ENCODE measurements around the gene HOPX.
"Not testable (repeated sequence)": the region's sequence is repeated elsewhere in the genome, so short reads cannot be mapped to it uniquely, and the experiment has no call there.

The HOPX gene

GRCh38 chr4:56653461-56654237 is 27.4 kb downstream of the HOPX start:
- H3K4me3 ChIP-seq (ENCODE audit: low read length): no peak overlapping the region
- TF ChIP-seq ZNF274 (IDR thresholded peaks at IDR 0.05; ENCODE audit: low read depth, low read length): no peak

DNA sequence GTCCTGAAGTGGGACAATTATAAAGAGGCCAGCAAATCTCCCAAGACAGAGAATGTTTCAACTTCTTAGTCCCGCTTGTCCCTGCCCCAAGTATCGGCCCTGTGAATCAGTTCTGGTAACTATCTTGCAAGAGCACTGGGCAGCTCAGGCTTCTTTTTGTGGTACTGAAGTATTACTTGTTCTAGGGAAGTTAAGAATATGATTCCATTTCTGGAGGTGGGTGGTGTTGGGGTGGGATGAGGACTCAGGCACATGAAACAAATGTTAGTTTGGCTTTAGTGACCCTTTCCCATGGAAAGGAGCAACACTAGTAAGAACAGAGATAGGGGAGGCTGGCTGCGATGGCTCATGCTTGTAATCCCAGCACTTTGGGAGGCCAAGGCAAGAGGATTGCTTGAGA is 28.9 kb downstream of the HOPX start:
- H3K4me3 ChIP-seq (ENCODE audit: low read length): no peak overlapping the region
- no peak for TF ChIP-seq ZNF274 (IDR thresholded peaks at IDR 0.05; ENCODE audit: low read depth, low read length)

DNA sequence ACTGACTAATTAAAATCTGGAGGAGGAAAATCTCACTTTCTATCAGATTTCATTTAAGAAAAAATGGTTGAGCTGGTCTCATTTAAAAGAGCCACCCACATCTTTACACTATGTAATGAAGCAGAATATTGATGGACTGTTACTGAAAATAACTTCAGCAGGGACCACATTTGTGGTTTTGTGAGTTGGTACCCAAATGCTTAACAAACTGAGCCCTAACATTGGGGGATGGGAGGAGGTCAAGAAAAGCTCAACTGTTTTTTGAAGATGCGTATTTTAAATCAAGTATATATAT is 30.1 kb downstream of the HOPX start:
- H3K4me3 ChIP-seq (ENCODE audit: low read length): no peak overlapping the region
- no peak for TF ChIP-seq ZNF274 (IDR thresholded peaks at IDR 0.05; ENCODE audit: low read depth, low read length)

GRCh38 chr4:56650262-56651055 is 30.6 kb downstream of the HOPX start:
- TF ChIP-seq ZNF274 (IDR thresholded peaks at IDR 0.05; ENCODE audit: low read depth, low read length): no peak
- no peak overlapping the region for H3K4me3 ChIP-seq (ENCODE audit: low read length)

DNA sequence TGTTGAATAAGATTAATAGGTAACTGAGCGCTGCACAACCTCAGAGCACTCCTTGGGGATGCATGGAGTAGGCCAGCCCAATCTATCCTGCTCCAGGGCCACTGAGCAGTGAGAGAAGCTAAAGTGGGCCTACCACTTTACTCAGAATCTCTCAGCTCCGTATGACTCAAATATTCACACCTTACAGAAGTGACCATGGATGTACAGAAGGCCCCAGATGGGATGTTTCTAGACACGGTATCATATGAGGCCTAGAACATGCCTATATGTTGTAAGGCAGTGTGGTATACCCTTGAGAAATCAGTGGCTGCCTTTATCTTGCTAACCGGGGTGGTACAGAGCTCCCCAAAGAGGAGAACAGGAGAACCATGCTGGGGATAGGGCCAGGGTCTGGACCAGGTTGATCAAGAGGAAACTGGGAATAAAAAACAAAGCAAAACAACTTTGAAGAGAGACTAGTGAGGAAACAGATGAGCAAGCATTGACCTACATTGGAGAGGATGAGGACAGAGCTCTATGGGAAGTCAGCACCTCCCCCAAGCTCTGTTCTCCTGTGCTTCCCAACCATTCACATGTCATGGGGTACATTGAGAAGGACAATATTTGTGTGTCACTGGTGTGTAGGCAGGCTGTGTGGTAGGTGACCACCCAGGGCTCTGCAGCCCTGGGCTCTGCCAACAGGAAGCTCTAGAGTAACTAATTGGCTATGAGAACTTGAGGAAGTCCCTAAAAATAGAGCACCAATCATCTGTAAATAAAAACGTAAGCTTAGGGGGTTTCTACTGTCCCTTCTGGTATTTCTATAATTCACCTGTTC is 31.4 kb downstream of the HOPX start:
- TF ChIP-seq ZNF274 (IDR thresholded peaks at IDR 0.05; ENCODE audit: low read depth, low read length): no peak
- no peak overlapping the region for H3K4me3 ChIP-seq (ENCODE audit: low read length)

DNA sequence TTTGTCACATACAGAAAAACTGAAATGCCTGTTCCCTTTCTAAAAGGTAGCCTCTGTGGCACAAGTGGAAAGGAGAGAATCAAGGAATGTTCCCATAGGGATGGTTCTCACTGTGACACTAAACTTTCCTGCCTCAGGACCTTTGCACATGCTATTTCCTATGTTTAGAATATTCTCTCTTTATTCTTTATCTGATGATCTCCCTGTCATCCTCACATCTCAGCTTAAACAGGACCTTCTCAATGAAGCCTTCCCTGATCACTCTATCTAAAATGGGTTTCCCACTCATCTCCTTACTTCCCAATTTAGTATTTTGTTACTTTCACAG is 32.3 kb downstream of the HOPX start:
- no peak overlapping the region for H3K4me3 ChIP-seq (ENCODE audit: low read length)
- TF ChIP-seq ZNF274 (IDR thresholded peaks at IDR 0.05; ENCODE audit: low read depth, low read length): no peak

GRCh38 chr4:56648021-56648823 is 32.9 kb downstream of the HOPX start:
- no peak overlapping the region for H3K4me3 ChIP-seq (ENCODE audit: low read length)
- no peak for TF ChIP-seq ZNF274 (IDR thresholded peaks at IDR 0.05; ENCODE audit: low read depth, low read length)

DNA sequence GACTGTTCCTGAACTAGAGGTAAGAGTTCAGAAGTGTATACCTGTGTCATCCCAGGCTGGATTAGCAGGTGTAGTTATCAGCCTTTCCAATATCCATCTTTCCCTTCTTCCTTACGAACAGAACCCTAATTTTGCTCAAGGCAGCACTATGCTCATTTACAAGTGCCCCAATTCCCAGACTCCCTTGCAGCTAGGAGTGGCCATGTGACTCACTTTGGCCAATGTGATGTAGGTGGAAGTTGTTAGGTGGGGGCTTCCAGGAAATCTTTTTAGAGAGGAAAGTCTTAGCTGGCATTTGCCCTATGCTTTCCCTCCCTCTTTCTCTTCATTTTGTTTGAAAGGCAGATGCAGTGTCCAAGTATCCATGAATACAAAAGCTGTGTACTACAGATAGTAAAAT is 34.8 kb downstream of the HOPX start:
- no peak for TF ChIP-seq ZNF274 (IDR thresholded peaks at IDR 0.05; ENCODE audit: low read depth, low read length)
- H3K4me3 ChIP-seq (ENCODE audit: low read length): no peak overlapping the region

- H3K4me3 ChIP-seq (ENCODE audit: low read length): no peak overlapping the region
- no peak for TF ChIP-seq ZNF274 (IDR thresholded peaks at IDR 0.05; ENCODE audit: low read depth, low read length)
Observed at GRCh38 chr4:56643596-56643995, 37.5 kb downstream of the HOPX start.

GRCh38 chr4:56641494-56642051 is 39.5 kb downstream of the HOPX start:
- TF ChIP-seq ZNF274 (IDR thresholded peaks at IDR 0.05; ENCODE audit: low read depth, low read length): no peak
- no peak overlapping the region for H3K4me3 ChIP-seq (ENCODE audit: low read length)

- TF ChIP-seq ZNF274 (IDR thresholded peaks at IDR 0.05; ENCODE audit: low read depth, low read length): no peak
- H3K4me3 ChIP-seq (ENCODE audit: low read length): no peak overlapping the region
Observed at GRCh38 chr4:56640621-56641493, 40.2 kb downstream of the HOPX start.

- no peak for TF ChIP-seq ZNF274 (IDR thresholded peaks at IDR 0.05; ENCODE audit: low read depth, low read length)
- H3K4me3 ChIP-seq (ENCODE audit: low read length): no peak overlapping the region
Observed at GRCh38 chr4:56637791-56638190, 43.3 kb downstream of the HOPX start.

DNA sequence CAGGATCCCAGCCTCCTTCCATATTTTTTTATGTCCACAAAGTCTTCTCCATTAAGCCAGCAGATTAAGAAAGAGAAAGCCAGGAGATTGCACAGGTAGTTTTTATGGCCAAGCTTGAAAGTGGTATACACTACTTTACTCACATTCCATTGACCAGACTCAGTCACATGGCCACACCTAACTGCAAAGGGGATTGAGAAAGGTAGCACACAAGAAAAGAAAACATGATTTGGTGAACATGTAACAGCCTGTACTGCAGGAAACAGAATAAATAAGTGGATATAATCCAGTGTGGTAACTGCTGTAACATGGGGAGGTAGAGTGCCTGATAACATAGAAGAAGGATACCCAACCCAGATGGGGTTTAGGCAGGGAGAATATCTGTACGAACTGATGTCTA is 43.9 kb downstream of the HOPX start:
- TF ChIP-seq ZNF274 (IDR thresholded peaks at IDR 0.05; ENCODE audit: low read depth, low read length): no peak

GRCh38 chr4:56634954-56635353 is 46.1 kb downstream of the HOPX start:
- H3K4me3 ChIP-seq (ENCODE audit: low read length): not testable (repeated sequence)

More for the DNA sequence above, 43.9 kb downstream of the HOPX start:
- H3K4me3 ChIP-seq (ENCODE audit: low read length): no peak overlapping the region
